NCI-H510A (cell line): ENCODE measurements around the gene SLC9A6.

Experiments used
- DNase-seq: peaks from one replicate; lab custom pipeline; 2025; lab: John Stamatoyannopoulos, UW

SLC9A6 gene

GRCh38 chrX:135985157-135985972 lies at the start of gene SLC9A6:
TSS of gene SLC9A6 (plus strand) at chrX:135985435. CDS start at chrX:135985659, 224 bp downstream.
- DNase-seq: peak; percentile 67

GRCh38 chrX:135944486-135944885 lies 40.7 kb upstream of the SLC9A6 start:
- no peak for DNase-seq

- no peak for DNase-seq
These were observed 33.9 kb upstream of the SLC9A6 start for GRCh38 chrX:135951291-135951690.

GRCh38 chrX:135973025-135973547 lies 12.1 kb upstream of the SLC9A6 start:
- DNase-seq: no peak

GRCh38 chrX:135973548-135974278 lies 11.5 kb upstream of the SLC9A6 start, which contains the start of gene MMGT1:
TSS of gene MMGT1 (minus strand) at chrX:135973988. CDS start at chrX:135973675, 313 bp downstream.
- peak; percentile 63 for DNase-seq

- DNase-seq: peak; percentile 23
These were observed 10.9 kb upstream of the SLC9A6 start for GRCh38 chrX:135974279-135974856.

- no peak for DNase-seq
These were observed 9.8 kb upstream of the SLC9A6 start for GRCh38 chrX:135975421-135975820.

- no peak for DNase-seq
These were observed 7.6 kb upstream of the SLC9A6 start for GRCh38 chrX:135977611-135978010.

- DNase-seq: no peak
These were observed 4.2 kb upstream of the SLC9A6 start for GRCh38 chrX:135981010-135981409.

GRCh38 chrX:135981668-135982067 lies 3.6 kb upstream of the SLC9A6 start:
- DNase-seq: no peak

- DNase-seq: no peak
These were observed 2.4 kb upstream of the SLC9A6 start for GRCh38 chrX:135982860-135983259.

GRCh38 chrX:135984256-135984655 lies 979 bp upstream of the SLC9A6 start:
- no peak for DNase-seq

GRCh38 chrX:135984791-135985156 lies 461 bp upstream of the SLC9A6 start:
- DNase-seq: no peak

- DNase-seq: no peak
These were observed 707 bp downstream of the SLC9A6 start for GRCh38 chrX:135985973-135986310.

- DNase-seq: no peak
These were observed 3.0 kb downstream of the SLC9A6 start for GRCh38 chrX:135988245-135988644.

- DNase-seq: no peak
These were observed 29.8 kb downstream of the SLC9A6 start for GRCh38 chrX:136015016-136015415.

- no peak for DNase-seq
These were observed 31.6 kb downstream of the SLC9A6 start for GRCh38 chrX:136016881-136017280.

GRCh38 chrX:136019226-136019625 lies 34.0 kb downstream of the SLC9A6 start:
- no peak for DNase-seq

GRCh38 chrX:136021160-136021559 lies 35.9 kb downstream of the SLC9A6 start:
- DNase-seq: no peak

- no peak for DNase-seq
These were observed 36.7 kb downstream of the SLC9A6 start for GRCh38 chrX:136021903-136022302.

GRCh38 chrX:136025091-136025490 lies 39.9 kb downstream of the SLC9A6 start:
- no peak for DNase-seq

GRCh38 chrX:136028383-136028984 lies 43.2 kb downstream of the SLC9A6 start:
- no peak for DNase-seq
